ENCODE results near the gene TMEM128.
"Not testable (repeated sequence)": the region's sequence is repeated elsewhere in the genome, so short reads cannot be mapped to it uniquely, and the experiment has no call there.

TMEM128 gene

DNA sequence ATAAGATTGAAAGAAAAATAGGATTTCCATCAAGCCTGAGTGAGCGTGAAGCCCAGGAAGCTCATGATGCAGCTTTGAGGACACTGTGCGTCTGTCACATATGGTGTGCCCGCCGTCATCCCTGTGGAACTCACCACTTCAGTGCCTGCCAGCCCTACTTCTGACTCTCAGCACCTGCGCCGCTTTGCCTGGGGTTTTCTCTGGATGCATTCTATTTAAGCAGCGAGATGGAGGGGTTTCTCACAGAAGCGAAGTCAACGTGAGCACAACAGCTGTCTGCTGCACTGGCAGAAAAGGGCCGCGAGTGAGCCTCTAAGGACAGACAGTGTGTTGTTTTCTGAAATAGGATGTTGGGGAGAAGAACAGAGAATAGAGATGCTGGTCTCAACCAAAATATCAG, 6.2 kb upstream of the TMEM128 start:
- no peak for DNase-seq

DNA sequence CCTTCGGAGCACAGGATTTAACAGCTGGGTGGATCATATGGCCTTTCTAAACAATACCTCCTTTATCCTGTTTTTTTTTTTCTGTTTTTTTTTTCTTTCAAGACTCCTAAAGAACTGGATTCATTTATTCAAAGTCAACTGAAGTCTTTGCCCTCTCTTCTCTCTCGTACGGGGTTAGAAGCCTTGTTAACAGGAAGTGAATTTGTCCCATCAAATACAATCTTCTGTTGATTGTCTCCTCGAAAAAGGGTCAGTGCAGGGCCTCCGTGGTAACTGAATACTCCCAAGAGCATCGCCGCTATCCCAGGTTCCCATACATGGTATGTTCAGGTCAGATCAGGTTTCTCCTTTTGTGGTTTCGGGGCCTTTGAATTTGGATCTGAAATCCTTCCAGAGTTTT, 1.8 kb upstream of the TMEM128 start:
- DNase-seq, result no peak

DNA sequence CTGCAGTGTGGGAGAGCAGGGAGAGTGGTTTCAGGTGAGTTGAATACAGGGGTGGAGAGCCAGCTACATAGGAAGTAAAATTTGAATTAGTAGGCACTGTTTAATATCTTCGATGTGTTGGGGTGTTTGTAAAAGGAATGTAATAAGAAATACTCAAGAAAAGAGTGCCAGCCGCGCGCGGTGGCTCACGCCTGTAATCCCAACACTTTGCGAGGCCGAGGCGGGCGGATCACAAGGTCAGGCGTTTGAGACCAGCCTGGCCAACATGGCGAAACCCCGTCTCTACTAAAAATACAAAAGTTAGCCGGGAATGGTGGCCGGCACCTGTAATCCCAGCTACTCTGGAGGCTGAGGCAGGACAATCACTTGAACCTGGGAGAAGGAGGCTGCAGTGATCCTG, 1.3 kb upstream of the TMEM128 start:
- not testable (repeated sequence) for DNase-seq

DNA sequence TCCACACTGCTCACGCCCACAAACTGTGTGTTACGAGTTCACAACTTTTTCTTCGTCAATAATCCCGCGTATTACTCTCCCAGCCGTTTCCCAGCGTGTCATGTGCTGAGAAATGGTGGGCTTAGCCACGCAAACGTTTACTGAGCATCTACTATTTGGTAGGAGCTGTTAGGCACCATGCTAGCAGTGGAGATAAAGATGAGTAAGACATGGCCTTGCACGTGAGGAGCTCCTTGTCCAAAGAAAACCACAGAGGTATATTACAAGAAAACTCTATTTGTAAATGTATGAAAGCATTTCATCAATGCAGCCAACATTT, 821 bp upstream of the TMEM128 start:
- no peak for DNase-seq

DNA sequence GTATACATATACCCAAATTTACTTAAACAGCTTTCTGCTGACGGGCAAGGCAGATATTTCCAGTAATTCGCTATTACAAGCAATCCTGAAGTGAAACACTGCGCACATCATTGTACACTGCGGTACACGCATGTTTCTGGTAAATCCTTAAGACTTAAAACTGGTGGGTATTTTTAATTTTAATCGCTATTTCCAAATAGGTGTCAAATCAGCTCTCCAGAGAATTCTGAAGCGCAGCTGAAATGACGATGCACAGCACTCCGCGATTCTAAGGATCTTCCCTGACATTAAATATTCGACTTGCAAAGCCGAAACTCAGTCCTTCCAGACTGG, 361 bp downstream of the TMEM128 start:
- DNase-seq, result no peak

DNA sequence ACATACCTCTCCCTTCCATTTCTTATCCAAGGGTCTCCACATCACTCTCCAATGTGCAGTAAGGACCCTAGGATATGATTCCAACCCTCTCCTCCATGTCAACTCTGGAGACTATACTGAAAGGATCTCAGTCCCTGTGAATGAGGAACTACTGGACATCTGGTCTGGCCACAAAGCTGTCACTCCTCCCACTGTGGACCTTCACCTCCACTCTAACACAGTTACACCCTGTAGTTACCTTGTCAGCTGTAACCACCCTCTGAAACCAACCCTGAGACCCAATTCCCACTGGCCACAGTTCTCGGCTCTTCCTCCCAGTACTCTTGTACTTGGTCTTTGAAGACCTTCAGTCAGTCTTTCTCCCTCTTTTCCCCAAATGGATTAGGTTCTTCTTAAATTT, 2.9 kb downstream of the TMEM128 start:
- no peak for DNase-seq

DNA sequence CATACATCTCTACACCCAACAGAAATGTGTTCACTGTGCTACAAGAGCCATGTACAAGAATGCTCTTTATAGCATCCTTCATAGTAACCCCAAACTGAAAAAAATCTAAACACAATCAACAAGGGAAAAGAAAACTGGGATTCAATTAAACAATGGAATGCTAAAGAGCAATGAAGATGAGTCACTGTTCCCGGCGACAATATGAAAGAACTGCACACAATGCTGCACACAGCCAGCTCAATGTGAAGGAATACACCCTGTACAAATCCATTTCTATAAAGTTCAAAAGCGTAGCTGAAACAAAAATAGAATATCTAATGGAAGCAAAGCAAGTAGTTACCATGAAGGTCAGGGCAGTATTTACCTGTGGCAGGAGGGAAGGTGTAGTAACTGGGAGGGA, 8.5 kb downstream of the TMEM128 start:
- not testable (repeated sequence) for DNase-seq

DNA sequence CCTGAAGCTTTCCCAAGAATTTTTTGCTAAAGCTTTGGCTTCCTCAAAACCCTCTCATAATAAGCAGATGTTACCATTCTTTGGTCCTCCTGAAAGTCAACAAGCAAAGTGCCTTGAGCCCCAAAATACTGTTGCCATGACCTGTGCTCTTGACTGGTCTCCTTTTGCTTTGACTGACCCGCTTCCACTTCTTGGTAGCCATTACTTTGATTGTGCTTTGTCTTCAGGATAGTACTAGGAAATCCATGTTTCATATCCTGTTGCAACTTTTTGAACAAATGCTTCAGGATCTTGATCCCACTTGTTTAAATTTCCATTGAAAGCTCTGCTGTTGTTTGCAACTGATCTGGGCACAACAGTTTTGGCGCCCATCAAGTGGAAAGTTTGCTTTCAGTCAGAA, 14.4 kb downstream of the TMEM128 start:
- no peak for DNase-seq

DNA sequence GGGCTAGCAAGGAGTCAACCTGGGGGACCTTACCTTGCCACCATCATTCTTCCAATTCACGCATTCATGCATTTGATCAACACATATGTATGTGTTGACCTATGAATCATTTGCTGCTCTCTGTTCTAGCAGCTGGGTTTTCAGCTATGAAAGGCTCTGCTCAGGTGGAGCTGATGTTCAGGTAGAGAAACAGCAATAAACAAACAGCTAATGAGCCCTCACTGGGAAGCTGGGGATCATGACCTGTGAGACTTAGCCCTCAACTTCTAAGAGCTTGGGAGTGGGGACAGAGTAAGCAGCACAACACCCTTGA, 19.7 kb downstream of the TMEM128 start:
- DNase-seq, result no peak

DNA sequence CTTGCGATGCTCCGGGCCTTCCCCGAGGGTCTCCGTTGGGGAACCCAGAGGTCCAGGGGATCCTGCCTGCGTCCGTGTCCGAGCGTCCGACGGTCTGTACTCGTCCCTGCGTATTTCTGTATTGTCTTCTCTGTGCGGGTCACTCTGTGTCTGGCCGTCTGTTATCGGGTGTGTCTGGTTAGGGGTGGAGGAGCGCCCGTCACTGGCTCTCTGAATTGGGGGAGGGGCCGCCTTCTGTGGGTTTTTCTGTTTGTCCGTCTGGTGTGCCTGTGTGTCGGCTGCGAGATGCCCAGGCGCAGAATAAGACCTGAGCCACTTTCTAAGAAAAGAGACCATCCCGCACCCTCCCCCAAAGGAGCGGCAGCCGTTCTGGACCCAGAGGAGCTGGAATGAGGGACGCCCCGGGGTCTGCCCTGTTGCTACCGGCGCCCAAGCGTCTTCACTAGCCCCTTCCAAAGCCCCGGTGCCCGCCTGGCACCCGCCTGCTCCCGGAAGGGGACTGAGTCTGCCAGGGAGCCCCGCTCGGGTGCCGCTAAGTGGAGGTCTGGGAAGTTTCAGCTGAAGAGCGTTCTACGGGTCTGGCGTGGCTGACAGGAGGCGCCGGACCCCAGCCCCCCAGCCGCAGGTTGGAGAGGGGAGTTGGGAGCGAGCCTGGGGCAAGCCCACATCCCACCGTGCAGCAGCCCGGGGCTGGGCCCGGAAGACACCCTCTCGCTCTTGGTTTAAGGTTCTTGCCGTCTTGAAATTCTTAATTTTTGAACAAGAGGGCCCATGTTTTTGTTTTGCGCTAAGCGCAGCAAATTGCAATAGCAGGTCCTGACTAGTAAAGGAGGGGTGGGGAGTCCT, 20.3 kb downstream of the TMEM128 start:
- DNase-seq, result no peak

DNA sequence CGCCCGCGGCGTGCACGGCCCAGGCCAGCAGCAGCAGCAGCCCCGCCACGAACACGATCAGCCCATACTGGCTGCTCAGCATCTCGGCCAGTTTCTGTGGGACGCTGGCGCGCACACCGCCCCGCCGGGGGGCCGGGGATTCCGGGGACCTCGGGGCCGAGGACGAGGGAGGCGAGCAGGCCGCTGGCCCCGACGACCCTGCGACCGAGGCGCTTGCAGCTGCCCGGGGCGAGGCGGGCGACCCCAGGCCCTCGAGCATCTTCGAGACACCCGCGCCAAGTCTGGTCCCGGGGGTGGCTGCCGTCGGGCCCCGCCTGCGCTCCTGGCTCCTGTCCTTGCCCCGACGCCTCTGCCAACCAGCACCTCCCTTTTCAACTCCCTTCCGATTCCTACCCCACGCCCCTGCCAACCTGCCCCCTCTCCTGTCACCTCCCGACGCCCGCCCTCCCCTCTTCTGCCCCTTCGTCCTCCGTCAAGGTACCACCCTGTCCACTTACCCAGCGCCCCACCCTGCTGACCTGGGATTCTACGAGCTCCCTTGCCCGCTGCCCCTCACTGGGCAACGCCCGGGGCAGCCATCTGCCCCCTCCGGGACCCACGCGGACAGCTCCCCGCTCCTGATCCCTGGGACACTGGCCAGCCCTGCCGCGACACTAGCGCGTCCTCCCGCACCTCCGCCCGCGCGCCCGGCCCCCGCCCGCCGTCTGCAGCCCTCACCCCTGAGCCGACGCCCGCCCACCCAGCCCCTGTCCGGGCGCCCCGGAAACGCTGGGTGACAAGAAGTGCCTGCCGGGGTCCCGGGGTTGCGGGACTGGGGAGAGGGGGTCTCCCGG, 21.2 kb downstream of the TMEM128 start, which contains the start of gene OTOP1:
OTOP1 (minus strand) TSS at position 324 of the 833 bp plus-strand sequence; CDS start at position 259, 65 bp downstream.
- DNase-seq, result no peak

DNA sequence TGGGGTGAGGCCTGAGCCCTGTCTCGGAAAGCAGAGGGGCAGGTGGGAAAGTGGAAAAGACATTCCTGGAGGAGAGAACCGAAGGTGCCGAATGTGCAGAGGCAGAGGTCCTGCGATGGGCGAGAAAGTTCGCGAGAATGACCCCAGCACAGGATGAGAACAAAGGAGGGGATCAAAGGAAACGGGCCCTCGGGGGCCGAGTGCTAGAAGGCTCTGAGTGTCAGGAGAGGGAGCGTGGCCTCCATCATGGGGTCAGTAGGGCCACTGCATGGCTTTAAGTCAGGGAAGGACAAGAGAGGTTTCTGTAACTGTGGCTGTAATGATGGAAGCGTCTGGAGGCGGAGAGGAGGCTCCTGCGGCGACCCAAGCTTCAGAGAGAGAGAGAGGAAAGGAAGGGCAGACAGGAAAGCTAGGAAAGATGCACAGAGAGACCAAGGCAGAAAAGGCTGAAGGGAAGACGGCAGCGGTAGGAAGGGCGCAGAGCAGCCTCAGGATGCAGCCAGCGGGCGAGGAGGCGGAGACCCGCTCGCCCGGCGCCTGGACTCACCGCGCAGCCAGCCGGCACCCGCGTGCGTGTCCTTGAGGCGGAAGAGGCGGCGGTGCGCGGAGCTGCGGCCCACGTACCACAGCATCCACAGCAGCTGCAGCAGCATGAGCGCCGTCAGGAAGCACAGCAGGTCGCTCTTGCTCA, 22.0 kb downstream of the TMEM128 start:
- DNase-seq, result no peak

DNA sequence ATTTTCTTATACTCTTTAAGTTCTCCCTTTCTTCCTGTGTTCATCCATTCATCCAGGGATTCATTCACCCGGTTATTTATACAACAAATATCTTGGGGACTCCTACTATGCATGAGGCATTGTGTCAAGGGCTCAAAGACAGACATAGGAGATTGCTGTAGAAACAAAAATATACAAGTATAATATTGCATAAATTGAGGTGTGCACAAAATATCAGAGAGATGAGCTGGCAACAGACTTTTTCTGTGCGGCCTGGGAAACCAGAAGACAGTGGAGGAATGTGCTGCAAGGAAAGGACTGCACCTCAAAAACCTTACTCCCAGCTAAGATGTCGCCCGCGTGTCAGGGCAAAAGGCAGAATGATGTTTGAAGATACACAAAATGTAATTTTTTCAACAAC, 30.9 kb downstream of the TMEM128 start:
- no peak for DNase-seq

DNA sequence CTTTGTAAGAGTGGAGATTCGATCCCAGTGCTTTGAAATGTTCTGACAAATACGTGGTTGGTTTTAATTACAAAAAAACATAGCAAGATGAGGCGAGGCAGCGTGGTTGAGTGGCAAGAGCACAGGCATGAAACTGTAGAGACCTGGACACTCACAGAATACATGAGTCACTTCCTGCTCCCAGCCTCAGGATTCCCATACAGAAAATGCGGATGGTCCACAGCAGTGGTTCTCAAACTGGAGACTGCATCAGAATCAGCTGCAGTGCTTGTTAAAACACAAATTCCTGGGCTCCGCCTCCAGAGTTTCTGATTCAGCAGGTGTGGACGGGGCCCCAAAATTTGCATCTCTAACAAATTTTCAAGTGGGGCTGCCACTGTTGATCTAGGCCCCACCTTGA, 31.4 kb downstream of the TMEM128 start:
- DNase-seq, result no peak

DNA sequence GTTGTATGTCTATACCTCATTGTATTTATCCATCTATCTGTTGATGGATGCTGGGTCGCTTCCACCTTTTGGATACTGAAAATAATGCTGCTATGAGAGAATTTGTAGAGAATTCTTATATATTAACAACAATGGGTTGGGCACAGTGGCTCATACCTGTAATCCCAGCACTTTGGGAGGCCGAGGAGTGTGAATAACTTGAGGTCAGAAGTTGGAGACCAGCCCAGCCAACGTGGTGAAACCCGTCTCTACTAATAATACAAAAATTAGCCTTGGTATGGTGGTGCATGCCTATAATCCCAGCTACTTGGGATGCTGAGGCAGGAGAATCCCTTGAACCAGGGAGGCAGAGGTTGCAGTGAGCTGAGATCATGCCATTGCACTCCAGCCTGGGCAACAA, 34.3 kb downstream of the TMEM128 start:
- not testable (repeated sequence) for DNase-seq

DNA sequence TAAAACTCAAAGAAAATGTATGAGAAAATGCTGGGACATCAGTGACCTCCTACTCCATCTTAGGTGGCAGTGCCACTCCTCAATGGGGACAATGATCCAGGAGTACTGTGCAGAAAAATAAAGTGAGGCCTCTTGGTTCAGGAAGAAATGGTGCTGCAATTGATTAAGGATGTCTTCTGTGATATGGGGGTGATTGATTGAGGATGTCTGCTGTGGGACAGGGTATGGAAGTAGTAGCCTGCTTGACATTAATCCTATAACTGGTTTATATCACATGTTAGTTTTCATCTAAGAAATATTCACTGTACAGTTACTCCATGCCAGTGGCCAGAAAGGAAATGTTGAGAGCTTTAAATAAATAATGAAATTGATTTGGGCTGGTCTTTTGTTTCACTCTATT, 41.8 kb downstream of the TMEM128 start:
- no peak for DNase-seq

DNA sequence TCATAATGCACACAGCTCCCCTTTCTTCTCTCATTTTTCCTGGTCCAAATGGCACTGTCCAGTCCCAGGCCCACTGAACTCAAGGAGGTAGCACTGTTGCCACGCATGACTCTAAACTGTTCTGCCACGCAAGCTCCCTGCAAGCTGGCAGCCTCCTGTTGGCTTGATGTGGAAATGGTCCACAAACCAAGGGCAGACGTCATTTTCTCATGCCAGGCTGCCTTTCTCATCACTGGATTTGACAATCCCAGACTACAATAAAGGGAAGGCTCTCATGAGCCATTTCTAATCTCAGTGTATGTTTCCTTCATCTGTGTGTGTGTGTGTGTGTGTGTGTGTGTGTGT, 43.6 kb downstream of the TMEM128 start:
- DNase-seq, result no peak

DNA sequence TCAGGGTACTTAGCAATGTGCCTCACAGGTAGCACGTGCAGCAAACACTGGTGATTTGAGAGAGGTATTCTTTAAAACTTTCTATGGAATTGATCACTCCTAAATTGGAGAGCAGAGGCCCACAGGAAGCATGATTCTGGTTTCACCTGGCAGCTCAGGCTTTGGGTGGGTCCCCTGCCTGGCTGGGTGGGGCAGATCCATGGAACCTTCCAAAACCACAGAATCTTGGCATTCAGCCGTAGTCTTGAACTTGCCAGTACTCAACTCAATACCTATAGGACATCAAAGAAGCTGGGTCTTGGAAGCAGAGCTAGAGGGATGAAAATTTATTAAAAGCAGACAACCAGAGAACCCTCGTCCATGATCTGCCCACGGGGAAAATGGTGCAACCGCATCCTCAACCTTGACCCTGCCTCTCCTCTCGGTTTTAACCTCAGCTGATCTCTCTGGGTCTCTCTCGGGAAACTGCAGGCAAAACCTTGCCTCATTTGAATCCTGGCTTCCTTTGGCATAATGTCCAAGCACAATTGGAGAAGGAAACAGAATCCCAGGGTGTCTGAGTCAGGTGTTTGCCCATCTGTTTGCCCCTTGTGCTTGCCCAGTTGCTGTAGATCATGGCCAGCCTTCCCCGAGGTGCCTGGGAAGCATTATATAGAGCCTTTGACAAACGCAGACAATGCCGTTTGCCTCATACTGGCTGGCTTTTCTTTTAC, 44.2 kb downstream of the TMEM128 start:
- no peak for DNase-seq

DNA sequence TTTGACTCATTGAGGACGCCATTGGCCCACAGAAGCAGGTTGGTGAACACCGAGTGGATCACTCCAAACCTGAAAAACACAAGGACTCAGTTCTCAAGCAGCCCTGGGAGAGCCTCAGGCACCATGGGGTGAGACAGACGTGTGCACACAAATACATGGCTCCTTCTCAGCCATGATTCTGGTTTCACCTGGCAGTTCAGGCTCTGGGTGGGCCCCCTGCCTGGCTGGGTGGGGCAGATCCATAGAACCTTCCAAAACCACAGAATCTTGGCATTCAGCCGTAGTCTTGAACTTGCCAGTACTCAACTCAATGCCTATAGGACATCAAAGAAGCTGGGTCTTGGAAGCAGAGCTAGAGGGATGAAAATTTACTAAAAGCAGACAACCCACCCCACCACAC, 45.5 kb downstream of the TMEM128 start:
- no peak for DNase-seq

DNA sequence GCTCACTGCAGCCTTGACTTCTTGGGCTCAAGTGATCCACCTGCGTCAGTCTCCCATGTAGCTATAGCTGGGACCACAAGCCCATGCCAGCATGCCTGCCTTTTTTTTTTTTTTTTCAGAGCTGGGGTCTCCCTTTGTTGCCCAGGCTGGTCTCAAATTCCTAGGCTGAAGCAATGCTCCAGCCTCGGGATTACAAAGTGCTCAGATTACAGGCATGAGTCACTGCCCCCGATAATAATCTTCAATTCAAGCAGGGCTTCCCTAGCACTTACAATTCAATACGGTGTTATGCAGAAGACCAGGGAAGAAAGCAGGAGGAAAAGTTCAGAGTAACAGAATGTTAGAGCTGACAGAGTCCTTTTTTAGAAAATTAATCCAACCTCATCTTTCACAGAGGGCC, 47.4 kb downstream of the TMEM128 start:
- no peak for DNase-seq

DNA sequence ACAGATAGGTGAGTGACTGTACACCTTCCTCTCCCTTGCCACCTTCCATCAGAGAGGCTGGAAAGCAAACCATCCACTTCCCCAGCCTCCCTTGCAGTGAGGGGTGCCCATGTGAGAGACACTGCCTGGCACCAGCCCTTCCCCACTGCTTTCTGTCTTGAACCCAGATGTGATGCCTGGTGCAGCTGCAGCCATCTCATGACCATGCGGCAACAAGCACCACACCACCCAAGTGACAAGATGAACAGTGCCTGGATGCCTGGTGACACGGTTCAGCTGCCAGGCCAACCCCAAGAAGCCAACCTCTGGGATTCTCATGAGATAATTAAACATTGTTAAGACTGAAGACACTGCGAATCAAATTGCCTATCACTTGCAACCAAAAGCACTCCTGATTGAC, 52.7 kb downstream of the TMEM128 start:
- DNase-seq, result no peak

DNA sequence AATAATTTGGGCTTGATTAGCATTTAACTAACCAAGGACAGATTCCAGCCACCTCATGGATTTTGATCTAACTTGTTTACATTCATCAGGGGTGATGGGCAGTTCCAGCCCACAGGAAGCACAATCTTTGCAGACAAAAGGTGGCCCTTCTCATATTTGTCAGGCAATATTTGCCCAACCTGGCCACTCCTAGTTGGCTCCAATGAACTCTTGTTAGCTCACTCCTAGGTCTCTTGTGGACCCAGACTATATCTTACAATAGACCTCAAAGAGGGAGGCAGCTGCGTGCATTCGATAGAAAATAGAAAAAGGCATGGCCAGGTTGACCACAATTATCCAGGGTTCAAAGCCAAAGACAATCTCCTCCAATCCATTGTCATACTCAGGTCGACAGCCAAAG, 59.5 kb downstream of the TMEM128 start:
- not testable (repeated sequence) for DNase-seq
